DOHH2 (cell line): Measurements from ENCODE around the gene GMDS.

Source experiments
- CTCF ChIP-seq: fragments of 200-600 bp; sonication (generic); IDR thresholded peaks from one replicate; pipeline ENCODE4 v1.5.1; 2014; ENCODE audit warnings: antibody characterized with exemption, mild to moderate bottlenecking, low read depth, low read length; ENCODE audit not compliant: poor library complexity, severe bottlenecking
- EZH2phosphoT487 ChIP-seq: fragments of 200-600 bp; sonication (generic); IDR thresholded peaks from 2 replicates; pipeline ENCODE4 v1.6.1; 2017; ENCODE audit warnings: borderline replicate concordance, mild to moderate bottlenecking, antibody characterized with exemption, low read length, moderate library complexity, mixed read lengths

GRCh38 chr6:1605004-1605892 lies 640.2 kb downstream of the GMDS start:
- no peak for TF ChIP-seq CTCF
- TF ChIP-seq EZH2phosphoT487 = no peak
